Stimulated activated CD4-positive, alpha-beta T cell treated with anti-CD3 and anti-CD28 coated beads, Interleukin-2, amount 100 ng/mL, for 24 hours (primary cell): Measurements from ENCODE around the gene WNT11.

Source experiments
- DNase-seq, 2 donors: peaks; one replicate each; pipeline ENCODE4 v3.0.0-alpha.2; 2020

The WNT11 gene

GRCh38 chr11:76206327-76207081 is at the start of gene WNT11:
WNT11 (minus strand) TSS chr11:76206502; CDS start chr11:76206407, 95 bp downstream.
- DNase-seq: peak in 1 of 2 donors; percentile 39

GRCh38 chr11:76253416-76253815 is 47.1 kb upstream of the WNT11 start:
- DNase-seq: no peak

GRCh38 chr11:76252631-76253070 is 46.3 kb upstream of the WNT11 start:
- DNase-seq: no peak

- no peak for DNase-seq
Measured at GRCh38 chr11:76251576-76251975, 45.3 kb upstream of the WNT11 start.

GRCh38 chr11:76251226-76251575 is 44.9 kb upstream of the WNT11 start:
- no peak for DNase-seq

- DNase-seq: no peak
Measured at GRCh38 chr11:76250520-76251225, 44.4 kb upstream of the WNT11 start.

- no peak for DNase-seq
Measured at GRCh38 chr11:76249195-76249741, 43.0 kb upstream of the WNT11 start.

- DNase-seq: no peak
Measured at GRCh38 chr11:76248210-76248609, 41.9 kb upstream of the WNT11 start.

GRCh38 chr11:76247091-76247490 is 40.8 kb upstream of the WNT11 start:
- DNase-seq: no peak

GRCh38 chr11:76246271-76246933 is 40.1 kb upstream of the WNT11 start:
- DNase-seq: no peak

- no peak for DNase-seq
Measured at GRCh38 chr11:76245720-76246119, 39.4 kb upstream of the WNT11 start.

GRCh38 chr11:76244316-76244851 is 38.1 kb upstream of the WNT11 start:
- DNase-seq: no peak

GRCh38 chr11:76243957-76244285 is 37.6 kb upstream of the WNT11 start:
- DNase-seq: no peak

GRCh38 chr11:76243193-76243956 is 37.1 kb upstream of the WNT11 start:
- DNase-seq: no peak

- no peak for DNase-seq
Measured at GRCh38 chr11:76242004-76242779, 35.9 kb upstream of the WNT11 start.

GRCh38 chr11:76241243-76242000 is 35.1 kb upstream of the WNT11 start:
- no peak for DNase-seq

- DNase-seq: no peak
Measured at GRCh38 chr11:76240666-76241065, 34.4 kb upstream of the WNT11 start.

GRCh38 chr11:76240161-76240540 is 33.8 kb upstream of the WNT11 start:
- no peak for DNase-seq

GRCh38 chr11:76239483-76240160 is 33.3 kb upstream of the WNT11 start:
- no peak for DNase-seq

- no peak for DNase-seq
Measured at GRCh38 chr11:76238551-76238950, 32.2 kb upstream of the WNT11 start.
